ENCODE results near the gene EAF1.
"Not testable (repeated sequence)": the region's sequence is repeated elsewhere in the genome, so short reads cannot be mapped to it uniquely, and the experiment has no call there.

Gene EAF1

GRCh38 chr3:15453501-15453900 lies 26.1 kb downstream of the EAF1 start:
- no peak for DNase-seq

- no peak for DNase-seq
Measured at GRCh38 chr3:15453991-15454625, 26.7 kb downstream of the EAF1 start.

- no peak for DNase-seq
Measured at GRCh38 chr3:15454965-15455364, 27.6 kb downstream of the EAF1 start.

- DNase-seq, result no peak
Measured at GRCh38 chr3:15455756-15456155, 28.4 kb downstream of the EAF1 start.

- DNase-seq, result no peak
Measured at GRCh38 chr3:15456321-15456720, 28.9 kb downstream of the EAF1 start.

GRCh38 chr3:15456915-15457314 lies 29.5 kb downstream of the EAF1 start:
- not testable (repeated sequence) for DNase-seq

GRCh38 chr3:15458212-15458780 lies 30.9 kb downstream of the EAF1 start:
- DNase-seq, result no peak

- DNase-seq, result no peak
Measured at GRCh38 chr3:15460891-15461531, 33.6 kb downstream of the EAF1 start.

- no peak for DNase-seq
Measured at GRCh38 chr3:15462451-15462850, 35.1 kb downstream of the EAF1 start.

GRCh38 chr3:15465876-15466585 lies 38.6 kb downstream of the EAF1 start:
- no peak for DNase-seq

- DNase-seq, result no peak
Measured at GRCh38 chr3:15467227-15468181, 40.1 kb downstream of the EAF1 start.

- DNase-seq, result no peak
Measured at GRCh38 chr3:15470261-15470660, 42.9 kb downstream of the EAF1 start.

- DNase-seq, result no peak
Measured at GRCh38 chr3:15470849-15471248, 43.5 kb downstream of the EAF1 start.

- DNase-seq, result no peak
Measured at GRCh38 chr3:15471861-15472260, 44.5 kb downstream of the EAF1 start.

GRCh38 chr3:15475161-15475560 lies 47.8 kb downstream of the EAF1 start:
- DNase-seq, result no peak

GRCh38 chr3:15476378-15476777 lies 49.0 kb downstream of the EAF1 start:
- DNase-seq, result no peak

- DNase-seq, result no peak
Measured at GRCh38 chr3:15477951-15478639, 50.7 kb downstream of the EAF1 start.

- no peak for DNase-seq
Measured at GRCh38 chr3:15478640-15478979, 51.2 kb downstream of the EAF1 start.

- peak; percentile 28 for DNase-seq
Measured at GRCh38 chr3:15479400-15480224, 52.2 kb downstream of the EAF1 start.

GRCh38 chr3:15484551-15484950 lies 57.2 kb downstream of the EAF1 start:
- not testable (repeated sequence) for DNase-seq

- no peak for DNase-seq
Measured at GRCh38 chr3:15486020-15486419, 58.6 kb downstream of the EAF1 start.
